Peyer's patch (tissue), 4 donors: ENCODE data around the gene SCN2A. TPM values are rescaled to one million over a fixed set of nuclear protein-coding genes. Genes with fewer than 3 reads are reported as not detected.

Experiments used
- DNase-seq, 3 donors: peaks; one replicate each; pipeline ENCODE4 v3.0.0-alpha.2; 2017 to 2019
- H3K27ac ChIP-seq, 4 donors: fragments of 200-600 bp; sonication (generic); one replicate each; pipeline ENCODE4 v1.5.1; 2016 to 2019
- H3K27me3 ChIP-seq, 2 donors: fragments of 200-600 bp; sonication (generic); one replicate each; pipeline ENCODE4 v1.5.1; 2019
- H3K36me3 ChIP-seq, 3 donors: fragments of 200-600 bp; sonication (generic); one replicate each; pipeline ENCODE4 v1.5.1; 2016 to 2019
- H3K4me1 ChIP-seq, 4 donors: fragments of 200-600 bp; sonication (generic); one replicate each; pipeline ENCODE4 v1.5.1; 2016 to 2019
- H3K4me3 ChIP-seq, 4 donors: fragments of 200-600 bp; sonication (generic); 1 replicate in 3 of 4; 2 replicates in 1 of 4; pipeline ENCODE4 v1.5.1; 2016 to 2019; ENCODE audit warnings: mild to moderate bottlenecking in 1 of 4
- H3K9me3 ChIP-seq, 4 donors: fragments of 200-600 bp; sonication (generic); one replicate each; pipeline ENCODE4 v1.5.1; 2016 to 2019; ENCODE audit warnings: mild to moderate bottlenecking in 1 of 4
- POLR2A ChIP-seq, 2 donors: fragments of 450-650 bp; IDR thresholded peaks; one replicate each; pipeline ENCODE4 v1.5.1; 2017; ENCODE audit warnings: antibody characterized with exemption in 2 of 2, mild to moderate bottlenecking in 2 of 2, moderate library complexity in 2 of 2
- total RNA-seq, 4 donors: library from RNA; depleted of rRNA; stranded (reverse); fragments of >200 nt; gene quantifications; one replicate each; pipeline ENCODE4 v1.1.0, GENCODE V29; 2016
- TF ChIP-seq, protein P1 (sequence below), 6 experiments: fragments of 450-650 bp in 4 of 6; fragments of 200-600 bp in 2 of 6; sonication (generic) in 1 of 6; IDR thresholded peaks; one replicate each; pipeline ENCODE4 v1.5.1; 2017 to 2019; ENCODE audit warnings: antibody characterized with exemption in 6 of 6, mild to moderate bottlenecking in 3 of 6, moderate library complexity in 1 of 6

The SCN2A gene
- total RNA-seq, 4 donors from 2014 or later, result 0.54 to 4.1 TPM; not detected in 2

DNA sequence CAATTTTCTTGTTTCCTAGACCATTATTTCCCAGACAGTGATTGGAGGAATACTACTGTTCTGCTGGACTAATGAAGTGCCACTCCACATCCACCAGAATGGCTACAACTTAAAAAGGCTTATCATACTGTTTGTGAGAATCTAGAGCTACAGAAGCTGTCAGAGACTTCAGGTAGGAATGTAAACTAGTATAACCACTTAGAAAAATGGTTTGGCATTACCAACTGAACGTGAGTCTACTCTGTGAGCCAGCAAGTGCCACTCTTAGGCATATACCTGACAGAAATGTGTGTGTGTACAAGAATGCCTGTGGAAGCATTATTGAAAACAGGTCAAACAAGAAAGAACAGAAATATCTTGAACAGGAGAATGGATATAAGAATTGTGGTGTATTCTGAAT lies 31.1 kb upstream of the SCN2A start:
- H3K27me3 ChIP-seq, result no peaks in the 10 kb centered on the region
- H3K36me3 ChIP-seq, result no peaks in the 10 kb centered on the region
- no peak overlapping the region for H3K4me3 ChIP-seq
- DNase-seq, result no peak
- no peaks in the 10 kb centered on the region for H3K4me1 ChIP-seq
- no peak overlapping the region for H3K27ac ChIP-seq
- no peaks in the 10 kb centered on the region for H3K9me3 ChIP-seq
- TF ChIP-seq POLR2A (IDR thresholded peaks at IDR 0.05), result no peak

- H3K4me1 ChIP-seq, result no peaks in the 10 kb centered on the region
Observed at GRCh38 chr2:165214093-165214492, 25.1 kb upstream of the SCN2A start.

GRCh38 chr2:165219481-165219880 lies 19.7 kb upstream of the SCN2A start:
- no peaks in the 10 kb centered on the region for H3K27me3 ChIP-seq
- H3K9me3 ChIP-seq, result no peaks in the 10 kb centered on the region
- H3K36me3 ChIP-seq, result no peaks in the 10 kb centered on the region
- DNase-seq, result no peak
- no peak for TF ChIP-seq POLR2A (IDR thresholded peaks at IDR 0.05)
- TF ChIP-seq, protein P1, sequence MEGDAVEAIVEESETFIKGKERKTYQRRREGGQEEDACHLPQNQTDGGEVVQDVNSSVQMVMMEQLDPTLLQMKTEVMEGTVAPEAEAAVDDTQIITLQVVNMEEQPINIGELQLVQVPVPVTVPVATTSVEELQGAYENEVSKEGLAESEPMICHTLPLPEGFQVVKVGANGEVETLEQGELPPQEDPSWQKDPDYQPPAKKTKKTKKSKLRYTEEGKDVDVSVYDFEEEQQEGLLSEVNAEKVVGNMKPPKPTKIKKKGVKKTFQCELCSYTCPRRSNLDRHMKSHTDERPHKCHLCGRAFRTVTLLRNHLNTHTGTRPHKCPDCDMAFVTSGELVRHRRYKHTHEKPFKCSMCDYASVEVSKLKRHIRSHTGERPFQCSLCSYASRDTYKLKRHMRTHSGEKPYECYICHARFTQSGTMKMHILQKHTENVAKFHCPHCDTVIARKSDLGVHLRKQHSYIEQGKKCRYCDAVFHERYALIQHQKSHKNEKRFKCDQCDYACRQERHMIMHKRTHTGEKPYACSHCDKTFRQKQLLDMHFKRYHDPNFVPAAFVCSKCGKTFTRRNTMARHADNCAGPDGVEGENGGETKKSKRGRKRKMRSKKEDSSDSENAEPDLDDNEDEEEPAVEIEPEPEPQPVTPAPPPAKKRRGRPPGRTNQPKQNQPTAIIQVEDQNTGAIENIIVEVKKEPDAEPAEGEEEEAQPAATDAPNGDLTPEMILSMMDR (IDR thresholded peaks at IDR 0.05), result no peak
- no peaks in the 10 kb centered on the region for H3K4me1 ChIP-seq
- H3K4me3 ChIP-seq, result no peak overlapping the region
- H3K27ac ChIP-seq, result no peak overlapping the region

More at GRCh38 chr2:165214093-165214492, 25.1 kb upstream of the SCN2A start:
- H3K27ac ChIP-seq, result no peak overlapping the region
- no peak overlapping the region for H3K4me3 ChIP-seq
- TF ChIP-seq, protein P1 (IDR thresholded peaks at IDR 0.05), result no peak
- no peak for TF ChIP-seq POLR2A (IDR thresholded peaks at IDR 0.05)
- no peaks in the 10 kb centered on the region for H3K9me3 ChIP-seq
- no peaks in the 10 kb centered on the region for H3K36me3 ChIP-seq
- H3K27me3 ChIP-seq, result no peaks in the 10 kb centered on the region
- DNase-seq, result no peak

- TF ChIP-seq, protein P1 (IDR thresholded peaks at IDR 0.05), result no peak
- no peak for TF ChIP-seq POLR2A (IDR thresholded peaks at IDR 0.05)
- DNase-seq, result no peak
- Histone ChIP-seq H3K36me3 (no peaks in the 10 kb centered on the region), H3K9me3 (no peaks in the 10 kb centered on the region), H3K4me3 (no peak overlapping the region), H3K27ac (no peak overlapping the region), H3K4me1 (no peaks in the 10 kb centered on the region), H3K27me3 (no peaks in the 10 kb centered on the region)
Observed at GRCh38 chr2:165224941-165225340, 14.3 kb upstream of the SCN2A start.

GRCh38 chr2:165227571-165227970 lies 11.6 kb upstream of the SCN2A start:
- no peak overlapping the region for H3K27ac ChIP-seq
- no peak overlapping the region for H3K4me3 ChIP-seq
- H3K27me3 ChIP-seq, result no peaks in the 10 kb centered on the region
- no peaks in the 10 kb centered on the region for H3K36me3 ChIP-seq
- no peak for DNase-seq
- TF ChIP-seq POLR2A (IDR thresholded peaks at IDR 0.05), result no peak
- TF ChIP-seq, protein P1 (IDR thresholded peaks at IDR 0.05), result no peak
- H3K9me3 ChIP-seq, result no peaks in the 10 kb centered on the region
- no peaks in the 10 kb centered on the region for H3K4me1 ChIP-seq

- Histone ChIP-seq H3K4me3 (no peak overlapping the region), H3K4me1 (no peaks in the 10 kb centered on the region), H3K27me3 (no peaks in the 10 kb centered on the region), H3K9me3 (no peaks in the 10 kb centered on the region), H3K36me3 (no peaks in the 10 kb centered on the region), H3K27ac (no peak overlapping the region)
- DNase-seq, result no peak
- TF ChIP-seq POLR2A (IDR thresholded peaks at IDR 0.05), result no peak
- TF ChIP-seq, protein P1 (IDR thresholded peaks at IDR 0.05), result no peak
Observed at GRCh38 chr2:165237056-165237455, 2.2 kb upstream of the SCN2A start.
